ENCODE results near the gene NDFIP1.
"Not testable (repeated sequence)": the region's sequence is repeated elsewhere in the genome, so short reads cannot be mapped to it uniquely, and the experiment has no call there.

NDFIP1 gene

GRCh38 chr5:142182840-142183239, 74.3 kb downstream of the NDFIP1 start:
- H3K4me3 ChIP-seq (replicated peaks; ENCODE audit: low read depth, low read length) = no peak overlapping the region
- no peak for TF ChIP-seq CTCF (IDR thresholded peaks at IDR 0.05; ENCODE audit: low read depth, low read length, missing control alignments)
- no peak for DNase-seq (ENCODE audit: extremely low read depth, low read depth)

GRCh38 chr5:142183561-142183960, 75.0 kb downstream of the NDFIP1 start:
- no peak for DNase-seq (ENCODE audit: extremely low read depth, low read depth)
- H3K4me3 ChIP-seq (replicated peaks; ENCODE audit: low read depth, low read length) = no peak overlapping the region
- no peak for TF ChIP-seq CTCF (IDR thresholded peaks at IDR 0.05; ENCODE audit: low read depth, low read length, missing control alignments)

GRCh38 chr5:142184988-142185387, 76.4 kb downstream of the NDFIP1 start:
- H3K4me3 ChIP-seq (replicated peaks; ENCODE audit: low read depth, low read length) = no peak overlapping the region
- TF ChIP-seq CTCF (IDR thresholded peaks at IDR 0.05; ENCODE audit: low read depth, low read length, missing control alignments) = no peak
- DNase-seq (ENCODE audit: extremely low read depth, low read depth) = peak; percentile 29

- DNase-seq (ENCODE audit: extremely low read depth, low read depth) = no peak
- TF ChIP-seq CTCF (IDR thresholded peaks at IDR 0.05; ENCODE audit: low read depth, low read length, missing control alignments) = no peak
- H3K4me3 ChIP-seq (replicated peaks; ENCODE audit: low read depth, low read length) = no peak overlapping the region
Measured at GRCh38 chr5:142186514-142186856, 77.9 kb downstream of the NDFIP1 start.

- TF ChIP-seq CTCF (IDR thresholded peaks at IDR 0.05; ENCODE audit: low read depth, low read length, missing control alignments) = no peak
- no peak for DNase-seq (ENCODE audit: extremely low read depth, low read depth)
- no peak overlapping the region for H3K4me3 ChIP-seq (replicated peaks; ENCODE audit: low read depth, low read length)
Measured at GRCh38 chr5:142186857-142187594, 78.4 kb downstream of the NDFIP1 start.

GRCh38 chr5:142188691-142189090, 80.1 kb downstream of the NDFIP1 start:
- not testable (repeated sequence) for DNase-seq (ENCODE audit: extremely low read depth, low read depth); H3K4me3 ChIP-seq (replicated peaks; ENCODE audit: low read depth, low read length)

- TF ChIP-seq CTCF (IDR thresholded peaks at IDR 0.05; ENCODE audit: low read depth, low read length, missing control alignments) = no peak
- DNase-seq (ENCODE audit: extremely low read depth, low read depth) = no peak
- H3K4me3 ChIP-seq (replicated peaks; ENCODE audit: low read depth, low read length) = no peak overlapping the region
Measured at GRCh38 chr5:142189813-142190212, 81.2 kb downstream of the NDFIP1 start.
